ENCODE data around the gene VPS37B.

The VPS37B gene

DNA sequence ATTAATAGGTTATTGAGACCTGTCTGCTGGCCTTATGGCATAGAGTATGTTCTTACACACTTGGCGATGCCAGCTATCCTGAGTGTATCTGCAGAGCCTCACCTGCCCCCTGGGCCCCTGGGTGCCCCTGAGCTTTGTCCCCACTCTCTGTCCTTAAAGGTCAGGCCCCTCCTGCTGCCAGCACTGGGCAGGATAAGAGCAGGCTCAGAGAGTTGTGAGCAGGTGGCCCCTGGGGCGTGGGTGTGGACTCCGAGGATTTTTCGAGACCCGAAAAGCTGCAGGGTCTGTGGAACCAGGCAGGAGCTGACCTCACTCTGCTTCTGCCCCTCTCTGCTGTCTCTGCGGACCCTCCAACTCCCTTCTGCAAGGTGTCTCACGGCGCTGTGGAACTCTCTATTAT lies 52.5 kb downstream of the VPS37B start (continued):
- TF ChIP-seq, protein P1, sequence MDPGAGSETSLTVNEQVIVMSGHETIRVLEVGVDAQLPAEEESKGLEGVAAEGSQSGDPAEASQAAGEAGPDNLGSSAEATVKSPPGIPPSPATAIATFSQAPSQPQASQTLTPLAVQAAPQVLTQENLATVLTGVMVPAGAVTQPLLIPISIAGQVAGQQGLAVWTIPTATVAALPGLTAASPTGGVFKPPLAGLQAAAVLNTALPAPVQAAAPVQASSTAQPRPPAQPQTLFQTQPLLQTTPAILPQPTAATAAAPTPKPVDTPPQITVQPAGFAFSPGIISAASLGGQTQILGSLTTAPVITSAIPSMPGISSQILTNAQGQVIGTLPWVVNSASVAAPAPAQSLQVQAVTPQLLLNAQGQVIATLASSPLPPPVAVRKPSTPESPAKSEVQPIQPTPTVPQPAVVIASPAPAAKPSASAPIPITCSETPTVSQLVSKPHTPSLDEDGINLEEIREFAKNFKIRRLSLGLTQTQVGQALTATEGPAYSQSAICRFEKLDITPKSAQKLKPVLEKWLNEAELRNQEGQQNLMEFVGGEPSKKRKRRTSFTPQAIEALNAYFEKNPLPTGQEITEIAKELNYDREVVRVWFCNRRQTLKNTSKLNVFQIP (CRISPR knock-in tag; IDR thresholded peaks at IDR 0.05; ENCODE audit: borderline replicate concordance, low read depth) = no peak
- no peak for TF ChIP-seq CSDC2 (CRISPR knock-in tag; IDR thresholded peaks at IDR 0.05)

DNA sequence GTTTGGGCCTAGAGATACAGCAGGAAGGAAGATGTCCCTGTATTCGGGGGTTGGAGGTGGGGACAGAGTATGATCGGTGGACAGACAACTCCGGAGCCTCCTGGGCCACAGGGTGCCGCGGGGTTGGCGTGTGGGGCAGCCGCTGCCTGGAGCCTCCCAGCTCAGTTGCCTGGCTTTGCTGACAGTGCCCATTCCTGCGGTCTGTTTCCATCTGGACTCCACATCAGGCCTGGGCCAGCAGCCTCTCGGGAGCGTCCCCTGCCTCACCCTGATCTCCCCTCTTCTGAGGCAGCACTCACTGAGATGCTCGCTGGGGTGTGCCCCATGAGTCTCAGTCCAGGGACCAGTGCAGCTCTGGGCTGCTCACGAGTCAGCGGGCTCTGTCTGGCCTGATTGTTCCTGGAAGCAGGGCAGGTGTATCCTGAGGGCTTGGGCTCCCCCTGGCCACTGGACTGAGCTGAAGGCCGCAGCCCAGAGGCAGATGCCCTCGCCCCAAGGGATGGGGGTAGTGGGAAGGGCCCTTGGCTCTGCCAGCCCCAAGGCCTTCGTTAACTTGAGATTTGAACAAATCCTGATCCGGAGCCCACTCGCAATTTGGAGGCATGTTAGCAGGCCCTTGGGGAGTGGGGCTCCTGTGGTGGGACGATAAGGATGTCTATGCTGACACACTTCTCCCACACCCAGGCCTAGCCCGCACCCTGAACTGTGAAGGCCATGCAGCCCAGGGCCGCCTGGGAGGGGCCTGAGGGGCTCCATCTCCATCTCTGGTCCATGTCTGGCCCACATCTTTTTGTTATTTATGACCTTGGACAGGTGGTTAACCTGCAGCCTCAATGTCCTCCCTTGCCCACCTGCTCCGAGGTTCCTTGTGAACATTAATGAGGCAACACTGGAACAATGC lies 53.2 kb downstream of the VPS37B start:
- peak; percentile 10; the same call in 1 of the 3 replicates for ATAC-seq
- TF ChIP-seq ZFP3 (CRISPR knock-in tag; IDR thresholded peaks at IDR 0.05) (no peak), OSR1 (CRISPR knock-in tag; IDR thresholded peaks at IDR 0.05) (no peak), ZFP30 (CRISPR knock-in tag; IDR thresholded peaks at IDR 0.05) (no peak), ZNF8 (CRISPR knock-in tag; IDR thresholded peaks at IDR 0.05) (no peak), ZNF565 (CRISPR knock-in tag; conservative IDR thresholded peaks at IDR 0.05; ENCODE audit: low read depth) (no peak), ZC3H10 (CRISPR knock-in tag; IDR thresholded peaks at IDR 0.05) (no peak), TOX (CRISPR knock-in tag; IDR thresholded peaks at IDR 0.05; ENCODE audit: borderline replicate concordance) (no peak), SNAI2 (CRISPR knock-in tag; IDR thresholded peaks at IDR 0.05) (no peak), PPARA (CRISPR knock-in tag; IDR thresholded peaks at IDR 0.05; ENCODE audit: borderline replicate concordance) (no peak)
- TF ChIP-seq, protein P2, sequence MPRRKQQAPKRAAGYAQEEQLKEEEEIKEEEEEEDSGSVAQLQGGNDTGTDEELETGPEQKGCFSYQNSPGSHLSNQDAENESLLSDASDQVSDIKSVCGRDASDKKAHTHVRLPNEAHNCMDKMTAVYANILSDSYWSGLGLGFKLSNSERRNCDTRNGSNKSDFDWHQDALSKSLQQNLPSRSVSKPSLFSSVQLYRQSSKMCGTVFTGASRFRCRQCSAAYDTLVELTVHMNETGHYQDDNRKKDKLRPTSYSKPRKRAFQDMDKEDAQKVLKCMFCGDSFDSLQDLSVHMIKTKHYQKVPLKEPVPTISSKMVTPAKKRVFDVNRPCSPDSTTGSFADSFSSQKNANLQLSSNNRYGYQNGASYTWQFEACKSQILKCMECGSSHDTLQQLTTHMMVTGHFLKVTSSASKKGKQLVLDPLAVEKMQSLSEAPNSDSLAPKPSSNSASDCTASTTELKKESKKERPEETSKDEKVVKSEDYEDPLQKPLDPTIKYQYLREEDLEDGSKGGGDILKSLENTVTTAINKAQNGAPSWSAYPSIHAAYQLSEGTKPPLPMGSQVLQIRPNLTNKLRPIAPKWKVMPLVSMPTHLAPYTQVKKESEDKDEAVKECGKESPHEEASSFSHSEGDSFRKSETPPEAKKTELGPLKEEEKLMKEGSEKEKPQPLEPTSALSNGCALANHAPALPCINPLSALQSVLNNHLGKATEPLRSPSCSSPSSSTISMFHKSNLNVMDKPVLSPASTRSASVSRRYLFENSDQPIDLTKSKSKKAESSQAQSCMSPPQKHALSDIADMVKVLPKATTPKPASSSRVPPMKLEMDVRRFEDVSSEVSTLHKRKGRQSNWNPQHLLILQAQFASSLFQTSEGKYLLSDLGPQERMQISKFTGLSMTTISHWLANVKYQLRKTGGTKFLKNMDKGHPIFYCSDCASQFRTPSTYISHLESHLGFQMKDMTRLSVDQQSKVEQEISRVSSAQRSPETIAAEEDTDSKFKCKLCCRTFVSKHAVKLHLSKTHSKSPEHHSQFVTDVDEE (CRISPR knock-in tag; IDR thresholded peaks at IDR 0.05) = no peak
- TF ChIP-seq, protein P1 (CRISPR knock-in tag; IDR thresholded peaks at IDR 0.05; ENCODE audit: borderline replicate concordance, low read depth) = no peak
- TF ChIP-seq, protein P3, sequence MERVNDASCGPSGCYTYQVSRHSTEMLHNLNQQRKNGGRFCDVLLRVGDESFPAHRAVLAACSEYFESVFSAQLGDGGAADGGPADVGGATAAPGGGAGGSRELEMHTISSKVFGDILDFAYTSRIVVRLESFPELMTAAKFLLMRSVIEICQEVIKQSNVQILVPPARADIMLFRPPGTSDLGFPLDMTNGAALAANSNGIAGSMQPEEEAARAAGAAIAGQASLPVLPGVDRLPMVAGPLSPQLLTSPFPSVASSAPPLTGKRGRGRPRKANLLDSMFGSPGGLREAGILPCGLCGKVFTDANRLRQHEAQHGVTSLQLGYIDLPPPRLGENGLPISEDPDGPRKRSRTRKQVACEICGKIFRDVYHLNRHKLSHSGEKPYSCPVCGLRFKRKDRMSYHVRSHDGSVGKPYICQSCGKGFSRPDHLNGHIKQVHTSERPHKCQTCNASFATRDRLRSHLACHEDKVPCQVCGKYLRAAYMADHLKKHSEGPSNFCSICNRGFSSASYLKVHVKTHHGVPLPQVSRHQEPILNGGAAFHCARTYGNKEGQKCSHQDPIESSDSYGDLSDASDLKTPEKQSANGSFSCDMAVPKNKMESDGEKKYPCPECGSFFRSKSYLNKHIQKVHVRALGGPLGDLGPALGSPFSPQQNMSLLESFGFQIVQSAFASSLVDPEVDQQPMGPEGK (CRISPR knock-in tag; IDR thresholded peaks at IDR 0.05; ENCODE audit: borderline replicate concordance) = no peak
- TF ChIP-seq, protein P4, sequence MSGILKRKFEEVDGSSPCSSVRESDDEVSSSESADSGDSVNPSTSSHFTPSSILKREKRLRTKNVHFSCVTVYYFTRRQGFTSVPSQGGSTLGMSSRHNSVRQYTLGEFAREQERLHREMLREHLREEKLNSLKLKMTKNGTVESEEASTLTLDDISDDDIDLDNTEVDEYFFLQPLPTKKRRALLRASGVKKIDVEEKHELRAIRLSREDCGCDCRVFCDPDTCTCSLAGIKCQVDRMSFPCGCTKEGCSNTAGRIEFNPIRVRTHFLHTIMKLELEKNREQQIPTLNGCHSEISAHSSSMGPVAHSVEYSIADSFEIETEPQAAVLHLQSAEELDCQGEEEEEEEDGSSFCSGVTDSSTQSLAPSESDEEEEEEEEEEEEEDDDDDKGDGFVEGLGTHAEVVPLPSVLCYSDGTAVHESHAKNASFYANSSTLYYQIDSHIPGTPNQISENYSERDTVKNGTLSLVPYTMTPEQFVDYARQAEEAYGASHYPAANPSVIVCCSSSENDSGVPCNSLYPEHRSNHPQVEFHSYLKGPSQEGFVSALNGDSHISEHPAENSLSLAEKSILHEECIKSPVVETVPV (CRISPR knock-in tag; IDR thresholded peaks at IDR 0.05) = no peak
- TF ChIP-seq, protein P5, sequence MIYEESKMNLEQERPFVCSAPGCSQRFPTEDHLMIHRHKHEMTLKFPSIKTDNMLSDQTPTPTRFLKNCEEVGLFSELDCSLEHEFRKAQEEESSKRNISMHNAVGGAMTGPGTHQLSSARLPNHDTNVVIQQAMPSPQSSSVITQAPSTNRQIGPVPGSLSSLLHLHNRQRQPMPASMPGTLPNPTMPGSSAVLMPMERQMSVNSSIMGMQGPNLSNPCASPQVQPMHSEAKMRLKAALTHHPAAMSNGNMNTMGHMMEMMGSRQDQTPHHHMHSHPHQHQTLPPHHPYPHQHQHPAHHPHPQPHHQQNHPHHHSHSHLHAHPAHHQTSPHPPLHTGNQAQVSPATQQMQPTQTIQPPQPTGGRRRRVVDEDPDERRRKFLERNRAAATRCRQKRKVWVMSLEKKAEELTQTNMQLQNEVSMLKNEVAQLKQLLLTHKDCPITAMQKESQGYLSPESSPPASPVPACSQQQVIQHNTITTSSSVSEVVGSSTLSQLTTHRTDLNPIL (CRISPR knock-in tag; IDR thresholded peaks at IDR 0.05; ENCODE audit: low read depth) = no peak

DNA sequence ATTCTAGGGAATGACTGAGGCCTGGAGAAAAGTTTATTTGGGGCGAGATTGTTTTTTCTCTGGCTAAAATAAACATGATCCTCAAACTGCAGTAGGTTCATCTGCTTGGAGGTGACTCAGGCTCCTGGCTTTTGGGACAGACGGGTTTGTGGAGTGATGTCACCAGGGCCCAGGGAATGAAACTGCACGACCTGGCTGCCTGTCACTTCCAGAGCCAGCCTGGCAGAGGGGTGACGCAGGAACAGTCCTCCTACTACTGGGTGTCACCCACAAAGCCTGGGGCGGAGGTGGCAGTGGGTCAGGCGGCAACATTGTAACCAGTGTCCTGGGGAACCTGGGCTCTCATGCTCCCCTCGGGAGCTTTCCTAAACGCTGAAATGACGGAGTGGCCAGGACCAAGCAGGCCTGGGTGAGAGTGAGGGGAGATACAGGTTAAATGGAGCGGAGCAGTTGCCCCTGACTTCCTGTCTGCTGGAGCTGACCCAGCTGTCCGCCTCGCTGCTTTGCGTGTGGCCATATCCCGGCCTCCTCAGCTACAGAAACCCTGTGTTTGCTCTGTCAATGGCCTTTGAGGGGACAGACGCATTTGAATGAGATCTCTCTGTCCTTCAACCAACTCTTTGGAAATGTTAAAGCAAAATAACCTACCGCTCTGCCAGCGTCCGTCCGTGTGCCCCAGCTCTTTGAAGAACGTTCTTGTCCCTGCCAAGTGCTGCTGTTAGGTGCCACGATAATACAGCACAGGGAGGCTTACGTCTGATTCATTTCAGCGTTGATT lies 54.2 kb downstream of the VPS37B start:
- ATAC-seq = peak; percentile 69
- TF ChIP-seq ZNF565 (CRISPR knock-in tag; conservative IDR thresholded peaks at IDR 0.05; ENCODE audit: low read depth) = no peak
- TF ChIP-seq SNAI2 (CRISPR knock-in tag; IDR thresholded peaks at IDR 0.05) = no peak
- TF ChIP-seq, protein P2 (CRISPR knock-in tag; IDR thresholded peaks at IDR 0.05) = no peak
- no peak for TF ChIP-seq TCF4 (CRISPR knock-in tag; IDR thresholded peaks at IDR 0.05; ENCODE audit: borderline replicate concordance)
- TF ChIP-seq, protein P4 (CRISPR knock-in tag; IDR thresholded peaks at IDR 0.05) = no peak
- TF ChIP-seq, protein P1 (CRISPR knock-in tag; IDR thresholded peaks at IDR 0.05; ENCODE audit: borderline replicate concordance, low read depth) = no peak

All from SK-N-SH treated with all-trans-retinoic acid at 6 μM for 48 hours (cell line).